Measurements from ENCODE around the gene MRPS9. TPM values are rescaled to one million over a fixed set of nuclear protein-coding genes. Genes with fewer than 3 reads are reported as not detected.

Gene MRPS9
- total and polyA plus RNA-seq, 2 experiments from 2014 or later, result 64.7 to 78.9 TPM

DNA sequence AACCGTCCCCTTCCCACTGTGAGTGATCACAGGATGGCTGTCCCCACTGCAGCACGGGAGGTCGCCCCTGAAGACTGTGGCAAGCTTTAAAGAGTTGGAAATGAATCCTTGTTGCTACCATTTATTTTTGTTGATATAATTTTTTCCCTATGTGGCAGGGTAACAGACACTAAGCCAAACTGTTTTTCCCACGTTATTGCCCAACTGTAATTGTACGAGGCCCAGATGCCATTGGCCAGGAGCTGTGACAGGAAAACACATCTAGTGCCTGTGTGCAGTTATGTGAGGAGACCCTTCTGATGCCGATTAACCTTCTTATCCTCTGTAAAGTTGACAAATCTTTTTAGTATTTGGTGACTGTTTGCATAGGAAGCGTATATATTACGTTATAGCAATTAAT is 44.2 kb downstream of the MRPS9 start:
- Histone ChIP-seq H3K27ac (ENCODE audit: low read depth) (no peak overlapping the region), H3K4me2 (no peak overlapping the region), H3K79me2 (replicated peaks; ENCODE audit: insufficient read depth) (no peaks in the 10 kb centered on the region), H3F3A (replicated peaks; ENCODE audit: low read depth) (no peaks in the 10 kb centered on the region), H3K9me2 (ENCODE audit: insufficient read depth) (no peaks in the 10 kb centered on the region), H3K4me1 (ENCODE audit: insufficient read depth) (peaks cover 35% of the 10 kb centered on the region), H3K36me3 (ENCODE audit: insufficient read depth) (no peaks in the 10 kb centered on the region), H2AFZ (no peak overlapping the region), H4K20me1 (replicated peaks; ENCODE audit: insufficient read depth) (peaks cover 3% of the 10 kb centered on the region; the same call in 1 of the 2 replicates), H3K27me3 (ENCODE audit: insufficient read depth) (no peaks in the 10 kb centered on the region), H3K4me3 (no peak overlapping the region)
- Mint-ChIP-seq H3K9me3 (no peaks in the 10 kb centered on the region), H3K36me3 (ENCODE audit: low read depth) (no peaks in the 10 kb centered on the region; the same call in 2 of the 3 replicates), H3K4me3 (no peak overlapping the region), H3K27ac (no peak overlapping the region; the same call in 1 of the 2 replicates), H3K4me1 (peaks cover 34% of the 10 kb centered on the region), H3K27me3 (ENCODE audit: insufficient read depth, low read depth, poor library complexity) (no peaks in the 10 kb centered on the region)
- TF ChIP-seq JUNB (IDR thresholded peaks at IDR 0.05; ENCODE audit: unreplicated experiment) (no peak), EZH2 (IDR thresholded peaks at IDR 0.05; ENCODE audit: low read depth, unreplicated experiment) (no peak), ZNF331 (CRISPR knock-in tag; IDR thresholded peaks at IDR 0.05; ENCODE audit: low read depth) (no peak), STAT1 (IDR thresholded peaks at IDR 0.05; ENCODE audit: unreplicated experiment) (no peak), NANOG (IDR thresholded peaks at IDR 0.05; ENCODE audit: borderline replicate concordance) (no peak), CREB1 (CRISPR knock-in tag; IDR thresholded peaks at IDR 0.05; ENCODE audit: low read depth) (no peak), EZH2phosphoT487 (IDR thresholded peaks at IDR 0.05; ENCODE audit: unreplicated experiment) (no peak), POLR2AphosphoS5 (IDR thresholded peaks at IDR 0.05; ENCODE audit: low read depth) (no peak), ZNF114 (CRISPR knock-in tag; IDR thresholded peaks at IDR 0.05) (no peak)
- TF ChIP-seq, protein P1, sequence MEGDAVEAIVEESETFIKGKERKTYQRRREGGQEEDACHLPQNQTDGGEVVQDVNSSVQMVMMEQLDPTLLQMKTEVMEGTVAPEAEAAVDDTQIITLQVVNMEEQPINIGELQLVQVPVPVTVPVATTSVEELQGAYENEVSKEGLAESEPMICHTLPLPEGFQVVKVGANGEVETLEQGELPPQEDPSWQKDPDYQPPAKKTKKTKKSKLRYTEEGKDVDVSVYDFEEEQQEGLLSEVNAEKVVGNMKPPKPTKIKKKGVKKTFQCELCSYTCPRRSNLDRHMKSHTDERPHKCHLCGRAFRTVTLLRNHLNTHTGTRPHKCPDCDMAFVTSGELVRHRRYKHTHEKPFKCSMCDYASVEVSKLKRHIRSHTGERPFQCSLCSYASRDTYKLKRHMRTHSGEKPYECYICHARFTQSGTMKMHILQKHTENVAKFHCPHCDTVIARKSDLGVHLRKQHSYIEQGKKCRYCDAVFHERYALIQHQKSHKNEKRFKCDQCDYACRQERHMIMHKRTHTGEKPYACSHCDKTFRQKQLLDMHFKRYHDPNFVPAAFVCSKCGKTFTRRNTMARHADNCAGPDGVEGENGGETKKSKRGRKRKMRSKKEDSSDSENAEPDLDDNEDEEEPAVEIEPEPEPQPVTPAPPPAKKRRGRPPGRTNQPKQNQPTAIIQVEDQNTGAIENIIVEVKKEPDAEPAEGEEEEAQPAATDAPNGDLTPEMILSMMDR (conservative IDR thresholded peaks at IDR 0.05; ENCODE audit: low read depth in 2 of 2), result no peak
- TF ChIP-seq, protein P2, sequence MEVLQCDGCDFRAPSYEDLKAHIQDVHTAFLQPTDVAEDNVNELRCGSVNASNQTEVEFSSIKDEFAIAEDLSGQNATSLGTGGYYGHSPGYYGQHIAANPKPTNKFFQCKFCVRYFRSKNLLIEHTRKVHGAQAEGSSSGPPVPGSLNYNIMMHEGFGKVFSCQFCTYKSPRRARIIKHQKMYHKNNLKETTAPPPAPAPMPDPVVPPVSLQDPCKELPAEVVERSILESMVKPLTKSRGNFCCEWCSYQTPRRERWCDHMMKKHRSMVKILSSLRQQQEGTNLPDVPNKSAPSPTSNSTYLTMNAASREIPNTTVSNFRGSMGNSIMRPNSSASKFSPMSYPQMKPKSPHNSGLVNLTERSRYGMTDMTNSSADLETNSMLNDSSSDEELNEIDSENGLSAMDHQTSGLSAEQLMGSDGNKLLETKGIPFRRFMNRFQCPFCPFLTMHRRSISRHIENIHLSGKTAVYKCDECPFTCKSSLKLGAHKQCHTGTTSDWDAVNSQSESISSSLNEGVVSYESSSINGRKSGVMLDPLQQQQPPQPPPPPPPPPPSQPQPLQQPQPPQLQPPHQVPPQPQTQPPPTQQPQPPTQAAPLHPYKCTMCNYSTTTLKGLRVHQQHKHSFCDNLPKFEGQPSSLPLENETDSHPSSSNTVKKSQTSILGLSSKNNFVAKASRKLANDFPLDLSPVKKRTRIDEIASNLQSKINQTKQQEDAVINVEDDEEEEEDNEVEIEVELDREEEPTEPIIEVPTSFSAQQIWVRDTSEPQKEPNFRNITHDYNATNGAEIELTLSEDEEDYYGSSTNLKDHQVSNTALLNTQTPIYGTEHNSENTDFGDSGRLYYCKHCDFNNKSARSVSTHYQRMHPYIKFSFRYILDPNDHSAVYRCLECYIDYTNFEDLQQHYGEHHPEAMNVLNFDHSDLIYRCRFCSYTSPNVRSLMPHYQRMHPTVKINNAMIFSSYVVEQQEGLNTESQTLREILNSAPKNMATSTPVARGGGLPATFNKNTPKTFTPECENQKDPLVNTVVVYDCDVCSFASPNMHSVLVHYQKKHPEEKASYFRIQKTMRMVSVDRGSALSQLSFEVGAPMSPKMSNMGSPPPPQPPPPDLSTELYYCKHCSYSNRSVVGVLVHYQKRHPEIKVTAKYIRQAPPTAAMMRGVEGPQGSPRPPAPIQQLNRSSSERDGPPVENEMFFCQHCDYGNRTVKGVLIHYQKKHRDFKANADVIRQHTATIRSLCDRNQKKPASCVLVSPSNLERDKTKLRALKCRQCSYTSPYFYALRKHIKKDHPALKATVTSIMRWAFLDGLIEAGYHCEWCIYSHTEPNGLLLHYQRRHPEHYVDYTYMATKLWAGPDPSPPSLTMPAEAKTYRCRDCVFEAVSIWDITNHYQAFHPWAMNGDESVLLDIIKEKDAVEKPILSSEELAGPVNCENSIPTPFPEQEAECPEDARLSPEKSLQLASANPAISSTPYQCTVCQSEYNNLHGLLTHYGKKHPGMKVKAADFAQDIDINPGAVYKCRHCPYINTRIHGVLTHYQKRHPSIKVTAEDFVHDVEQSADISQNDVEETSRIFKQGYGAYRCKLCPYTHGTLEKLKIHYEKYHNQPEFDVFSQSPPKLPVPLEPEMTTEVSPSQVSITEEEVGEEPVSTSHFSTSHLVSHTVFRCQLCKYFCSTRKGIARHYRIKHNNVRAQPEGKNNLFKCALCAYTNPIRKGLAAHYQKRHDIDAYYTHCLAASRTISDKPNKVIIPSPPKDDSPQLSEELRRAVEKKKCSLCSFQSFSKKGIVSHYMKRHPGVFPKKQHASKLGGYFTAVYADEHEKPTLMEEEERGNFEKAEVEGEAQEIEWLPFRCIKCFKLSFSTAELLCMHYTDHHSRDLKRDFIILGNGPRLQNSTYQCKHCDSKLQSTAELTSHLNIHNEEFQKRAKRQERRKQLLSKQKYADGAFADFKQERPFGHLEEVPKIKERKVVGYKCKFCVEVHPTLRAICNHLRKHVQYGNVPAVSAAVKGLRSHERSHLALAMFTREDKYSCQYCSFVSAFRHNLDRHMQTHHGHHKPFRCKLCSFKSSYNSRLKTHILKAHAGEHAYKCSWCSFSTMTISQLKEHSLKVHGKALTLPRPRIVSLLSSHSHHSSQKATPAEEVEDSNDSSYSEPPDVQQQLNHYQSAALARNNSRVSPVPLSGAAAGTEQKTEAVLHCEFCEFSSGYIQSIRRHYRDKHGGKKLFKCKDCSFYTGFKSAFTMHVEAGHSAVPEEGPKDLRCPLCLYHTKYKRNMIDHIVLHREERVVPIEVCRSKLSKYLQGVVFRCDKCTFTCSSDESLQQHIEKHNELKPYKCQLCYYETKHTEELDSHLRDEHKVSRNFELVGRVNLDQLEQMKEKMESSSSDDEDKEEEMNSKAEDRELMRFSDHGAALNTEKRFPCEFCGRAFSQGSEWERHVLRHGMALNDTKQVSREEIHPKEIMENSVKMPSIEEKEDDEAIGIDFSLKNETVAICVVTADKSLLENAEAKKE (CRISPR knock-in tag; IDR thresholded peaks at IDR 0.05), result no peak
- TF ChIP-seq, protein P3, sequence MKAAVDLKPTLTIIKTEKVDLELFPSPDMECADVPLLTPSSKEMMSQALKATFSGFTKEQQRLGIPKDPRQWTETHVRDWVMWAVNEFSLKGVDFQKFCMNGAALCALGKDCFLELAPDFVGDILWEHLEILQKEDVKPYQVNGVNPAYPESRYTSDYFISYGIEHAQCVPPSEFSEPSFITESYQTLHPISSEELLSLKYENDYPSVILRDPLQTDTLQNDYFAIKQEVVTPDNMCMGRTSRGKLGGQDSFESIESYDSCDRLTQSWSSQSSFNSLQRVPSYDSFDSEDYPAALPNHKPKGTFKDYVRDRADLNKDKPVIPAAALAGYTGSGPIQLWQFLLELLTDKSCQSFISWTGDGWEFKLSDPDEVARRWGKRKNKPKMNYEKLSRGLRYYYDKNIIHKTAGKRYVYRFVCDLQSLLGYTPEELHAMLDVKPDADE (IDR thresholded peaks at IDR 0.05), result no peak
- TF ChIP-seq, protein P4, sequence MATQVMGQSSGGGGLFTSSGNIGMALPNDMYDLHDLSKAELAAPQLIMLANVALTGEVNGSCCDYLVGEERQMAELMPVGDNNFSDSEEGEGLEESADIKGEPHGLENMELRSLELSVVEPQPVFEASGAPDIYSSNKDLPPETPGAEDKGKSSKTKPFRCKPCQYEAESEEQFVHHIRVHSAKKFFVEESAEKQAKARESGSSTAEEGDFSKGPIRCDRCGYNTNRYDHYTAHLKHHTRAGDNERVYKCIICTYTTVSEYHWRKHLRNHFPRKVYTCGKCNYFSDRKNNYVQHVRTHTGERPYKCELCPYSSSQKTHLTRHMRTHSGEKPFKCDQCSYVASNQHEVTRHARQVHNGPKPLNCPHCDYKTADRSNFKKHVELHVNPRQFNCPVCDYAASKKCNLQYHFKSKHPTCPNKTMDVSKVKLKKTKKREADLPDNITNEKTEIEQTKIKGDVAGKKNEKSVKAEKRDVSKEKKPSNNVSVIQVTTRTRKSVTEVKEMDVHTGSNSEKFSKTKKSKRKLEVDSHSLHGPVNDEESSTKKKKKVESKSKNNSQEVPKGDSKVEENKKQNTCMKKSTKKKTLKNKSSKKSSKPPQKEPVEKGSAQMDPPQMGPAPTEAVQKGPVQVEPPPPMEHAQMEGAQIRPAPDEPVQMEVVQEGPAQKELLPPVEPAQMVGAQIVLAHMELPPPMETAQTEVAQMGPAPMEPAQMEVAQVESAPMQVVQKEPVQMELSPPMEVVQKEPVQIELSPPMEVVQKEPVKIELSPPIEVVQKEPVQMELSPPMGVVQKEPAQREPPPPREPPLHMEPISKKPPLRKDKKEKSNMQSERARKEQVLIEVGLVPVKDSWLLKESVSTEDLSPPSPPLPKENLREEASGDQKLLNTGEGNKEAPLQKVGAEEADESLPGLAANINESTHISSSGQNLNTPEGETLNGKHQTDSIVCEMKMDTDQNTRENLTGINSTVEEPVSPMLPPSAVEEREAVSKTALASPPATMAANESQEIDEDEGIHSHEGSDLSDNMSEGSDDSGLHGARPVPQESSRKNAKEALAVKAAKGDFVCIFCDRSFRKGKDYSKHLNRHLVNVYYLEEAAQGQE (IDR thresholded peaks at IDR 0.05; ENCODE audit: unreplicated experiment), result no peak
- DNase-seq (ENCODE audit: low spot score) (no peak), ATAC-seq (no peak)

Measured in GM23338 (cell line).